IMR-90 (cell line): Measurements from ENCODE around the gene CLPTM1L. TPM values are rescaled to one million over a fixed set of nuclear protein-coding genes. Genes with fewer than 3 reads are reported as not detected.

Experiments used
- ATAC-seq: fragments of 200-7000 bp; cut with Tn5 transposase; 2 replicates; pipeline ENCODE4 v1.9.1; 2020; ENCODE audit warnings: low read depth, mild to moderate bottlenecking, moderate library complexity
- BruUV-seq: library from RNA; stranded (reverse); fragments of 400-500 nt; replicated peaks from 2 replicates; lab custom pipeline; 2021; lab: Mats Ljungman, UMichigan
- CTCF ChIA-PET: fragments of 300-600 bp; formaldehyde crosslinking; extraction: SDS; loops from one replicate; lab custom pipeline; 2021; ENCODE audit warnings: antibody characterized with exemption; lab: Yijun Ruan, JAX
- POLR2A ChIA-PET: fragments of 300-600 bp; sonication (Branson Sonifier 250); formaldehyde crosslinking; loops from one replicate; lab custom pipeline; 2022; ENCODE audit warnings: antibody characterized with exemption; ENCODE audit not compliant: unreplicated experiment; lab: Charles Lee
- DNase-seq: peaks from one replicate; pipeline ENCODE4 v3.0.0; 2013
- H2AFZ ChIP-seq: replicated peaks from 2 replicates; pipeline ENCODE3; 2013; ENCODE audit warnings: low read length, mild to moderate bottlenecking; ENCODE audit not compliant: poor library complexity
- H2AK5ac ChIP-seq: 2 replicates; pipeline ENCODE4 v1.6.1; 2013; ENCODE audit warnings: low read depth, low read length, inconsistent platforms
- H2AK9ac ChIP-seq: replicated peaks from 2 replicates; pipeline ENCODE3; 2013; ENCODE audit warnings: mild to moderate bottlenecking, low read depth, low read length, moderate library complexity; ENCODE audit not compliant: poor library complexity
- H2BK120ac ChIP-seq: 2 replicates; pipeline ENCODE4 v1.6.1; 2013; ENCODE audit warnings: low read depth, low read length, inconsistent platforms
- H2BK15ac ChIP-seq: 3 replicates; pipeline ENCODE4 v1.6.1; 2013; ENCODE audit warnings: low read depth, low read length, inconsistent platforms
- H2BK20ac ChIP-seq: 2 replicates; pipeline ENCODE4 v1.6.1; 2013; ENCODE audit warnings: low read depth, mild to moderate bottlenecking, inconsistent platforms, low read length, moderate library complexity
- H2BK5ac ChIP-seq: 2 replicates; pipeline ENCODE4 v1.6.1; 2013; ENCODE audit warnings: mild to moderate bottlenecking, low read depth, low read length, inconsistent platforms; ENCODE audit not compliant: poor library complexity, severe bottlenecking
- H3K14ac ChIP-seq: replicated peaks from 2 replicates; pipeline ENCODE4 v1.6.1; 2013; ENCODE audit warnings: low read depth, low read length, inconsistent platforms
- H3K18ac ChIP-seq: 2 replicates; pipeline ENCODE4 v1.6.1; 2013; ENCODE audit warnings: low read depth, low read length, control low read depth
- H3K23ac ChIP-seq: 2 replicates; pipeline ENCODE4 v1.6.1; 2013; ENCODE audit warnings: low read depth, low read length, inconsistent platforms
- H3K27ac ChIP-seq: 2 replicates; pipeline ENCODE4 v1.5.1; 2013; ENCODE audit warnings: mild to moderate bottlenecking, control low read depth, low read length; ENCODE audit not compliant: insufficient read depth
- H3K27me3 ChIP-seq: 2 replicates; pipeline ENCODE4 v1.6.1; 2013; ENCODE audit warnings: low read length; ENCODE audit not compliant: control insufficient read depth, insufficient read depth
- H3K36me3 ChIP-seq: 2 replicates; pipeline ENCODE4 v1.6.1; 2013; ENCODE audit warnings: low read length, mixed read lengths; ENCODE audit not compliant: control insufficient read depth, insufficient read depth
- H3K4ac ChIP-seq: 2 replicates; pipeline ENCODE4 v1.6.1; 2013; ENCODE audit warnings: low read depth, low read length, inconsistent platforms
- H3K4me1 ChIP-seq: 2 replicates; pipeline ENCODE4 v1.6.1; 2013; ENCODE audit warnings: low read length, mixed read lengths; ENCODE audit not compliant: control insufficient read depth, insufficient read depth
- H3K4me2 ChIP-seq: 2 replicates; pipeline ENCODE4 v1.6.1; 2013; ENCODE audit warnings: low read depth, mild to moderate bottlenecking, control low read depth, low read length, moderate library complexity
- H3K4me3 ChIP-seq: 2 replicates; pipeline ENCODE4 v1.5.1; 2013; ENCODE audit warnings: low read depth, mild to moderate bottlenecking, control low read depth, low read length, moderate library complexity; ENCODE audit not compliant: insufficient read depth
- H3K56ac ChIP-seq: 2 replicates; pipeline ENCODE4 v1.6.1; 2013; ENCODE audit warnings: low read length, inconsistent platforms; ENCODE audit not compliant: insufficient read depth; ENCODE audit errors: extremely low read depth
- H3K79me1 ChIP-seq, 2 experiments: 2 replicates each; pipeline ENCODE4 v1.6.1; 2013; ENCODE audit warnings: low read length in 2 of 2, inconsistent platforms in 1 of 2, low read depth in 1 of 2
- H3K9ac ChIP-seq: 2 replicates; pipeline ENCODE4 v1.6.1; 2013; ENCODE audit warnings: low read depth, low read length, control low read depth
- H3K9me1 ChIP-seq: 2 replicates; pipeline ENCODE4 v1.6.1; 2013; ENCODE audit warnings: low read length, inconsistent platforms; ENCODE audit not compliant: insufficient read depth
- H3K9me3 ChIP-seq: 2 replicates; pipeline ENCODE4 v1.6.1; 2013; ENCODE audit warnings: low read length; ENCODE audit not compliant: control insufficient read depth, insufficient read depth
- H4K20me1 ChIP-seq: 2 replicates; pipeline ENCODE4 v1.6.1; 2013; ENCODE audit warnings: low read length, inconsistent platforms; ENCODE audit not compliant: insufficient read depth
- H4K5ac ChIP-seq: 2 replicates; pipeline ENCODE4 v1.6.1; 2013; ENCODE audit warnings: mild to moderate bottlenecking, low read depth, low read length, control low read depth
- H4K8ac ChIP-seq, 2 experiments: 2 replicates each; pipeline ENCODE4 v1.6.1; 2013; ENCODE audit warnings: low read depth in 2 of 2, low read length in 2 of 2, control low read depth in 1 of 2, inconsistent platforms in 1 of 2
- H4K91ac ChIP-seq: 2 replicates; pipeline ENCODE4 v1.6.1; 2013; ENCODE audit warnings: low read depth, low read length, inconsistent platforms; ENCODE audit not compliant: insufficient read depth
- CHD1 ChIP-seq: IDR thresholded peaks from 2 replicates; pipeline ENCODE4 v1.6.1; 2012; ENCODE audit warnings: low read depth, low read length, improper control_type of control experiment
- MAZ ChIP-seq: IDR thresholded peaks from 2 replicates; pipeline ENCODE4 v1.6.1; 2012; ENCODE audit warnings: low read depth, mild to moderate bottlenecking, low read length, improper control_type of control experiment, moderate library complexity, borderline replicate concordance
- MXI1 ChIP-seq: IDR thresholded peaks from 2 replicates; pipeline ENCODE4 v1.6.1; 2012; ENCODE audit warnings: low read depth, mild to moderate bottlenecking, low read length, moderate library complexity, borderline replicate concordance
- RCOR1 ChIP-seq: IDR thresholded peaks from 2 replicates; pipeline ENCODE4 v1.6.1; 2012; ENCODE audit warnings: mild to moderate bottlenecking, low read length, improper control_type of control experiment; ENCODE audit not compliant: insufficient replicate concordance
- SMC3 ChIP-seq: fragments of 150-350 bp; IDR thresholded peaks from 2 replicates; pipeline ENCODE4 v1.6.1; 2016; ENCODE audit warnings: low read depth, mild to moderate bottlenecking, antibody characterized with exemption, low read length, moderate library complexity
- WGBS, 2 experiments: methylation state at CpG; one replicate each; pipeline versions ENCODE4 v1.1.5 to v1.1.7; 2013; ENCODE audit warnings: missing lambda C conversion rate in 2 of 2; ENCODE audit not compliant: insufficient read length in 1 of 2; ENCODE audit errors: extremely low coverage in 2 of 2; 5-methylcytosine and 5-hydroxymethylcytosine counted together
- dilution Hi-C: fragments of 300-500 bp; cut with HindIII; formaldehyde crosslinking; loops from one replicate; pipeline ENCODE4 v1.14.3; 2018; ENCODE audit warnings: low sequenced_read_pairs; ENCODE audit not compliant: unreplicated experiment
- in situ Hi-C: fragments of 300-500 bp; cut with MboI; formaldehyde crosslinking; loops from 3 replicates; pipeline ENCODE4 v1.14.3; 2019; ENCODE audit warnings: low sequenced_read_pairs, inconsistent platforms, mixed read lengths
- intact Hi-C: fragments of 100-400 bp; cut with micrococcal nuclease; formaldehyde crosslinking; loops from 2 replicates; pipeline ENCODE4 v1.10.0; 2022
- polyA plus RNA-seq, 3 experiments: library from polyadenylated mRNA; depleted of rRNA; stranded (reverse); fragments of >200 nt; gene quantifications; 2 replicates each; pipeline ENCODE4 v1.2.3, GENCODE V29; 2012; ENCODE audit warnings: low replicate concordance in 1 of 3
- total RNA-seq: library from RNA; depleted of rRNA; stranded (reverse); fragments of >200 nt; gene quantifications from 2 replicates; pipeline ENCODE4 v1.2.3, GENCODE V29; 2012
- TF ChIP-seq, protein P1 (sequence below): fragments of 150-350 bp; IDR thresholded peaks from 2 replicates; pipeline ENCODE4 v1.6.1; 2017; ENCODE audit warnings: mild to moderate bottlenecking, antibody characterized with exemption, low read length, low read depth

The CLPTM1L gene
- total and polyA plus RNA-seq, 2 of the 4 experiments (the other 2 are of a cell fraction), result 114 to 137 TPM

DNA sequence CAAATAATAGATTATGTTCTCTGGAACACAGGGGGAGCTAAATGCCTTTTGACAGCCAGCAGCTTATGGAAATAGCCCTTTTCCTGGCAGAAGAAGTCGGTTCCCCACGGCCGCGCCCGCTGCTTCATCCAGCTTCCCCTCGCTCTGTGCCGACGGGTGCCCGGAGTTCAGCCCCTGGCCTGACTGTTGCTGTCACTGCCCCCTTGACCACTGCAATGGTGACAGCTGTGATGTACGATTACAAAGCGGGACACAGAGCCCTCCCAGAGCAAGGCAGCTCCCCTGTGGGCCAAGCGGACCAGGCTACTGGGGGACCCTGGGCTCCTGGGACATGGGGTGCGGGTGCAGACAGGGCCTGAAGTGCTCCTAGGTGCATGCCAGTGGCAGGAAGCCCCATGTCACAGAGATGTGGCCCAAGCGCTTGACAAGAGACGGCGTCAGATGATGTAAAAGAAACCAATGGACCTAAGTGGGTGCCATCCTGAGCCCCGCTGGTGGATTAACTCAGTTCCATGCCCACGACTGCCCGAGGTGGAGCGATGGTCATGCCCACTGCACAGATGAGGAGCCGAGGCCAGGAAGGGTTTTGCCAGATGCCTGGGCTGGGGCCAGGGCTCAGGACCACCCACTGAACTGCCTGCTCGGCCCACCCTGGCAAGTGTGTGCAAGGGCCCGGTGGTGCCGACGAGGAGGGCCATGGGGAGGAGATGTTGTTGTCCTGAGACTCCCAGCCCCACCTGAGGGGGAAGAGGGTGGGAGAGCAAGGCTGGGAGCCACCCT lies 13.2 kb upstream of the CLPTM1L start:
- Histone ChIP-seq H4K5ac (no peak overlapping the region), H2BK5ac (no peak overlapping the region), H3K9me3 (no peaks in the 10 kb centered on the region), H4K8ac (no peak overlapping the region), H2BK120ac (no peak overlapping the region), H4K20me1 (no peaks in the 10 kb centered on the region), H3K36me3 (no peaks in the 10 kb centered on the region), H2AFZ (no peak overlapping the region), H2AK9ac (no peak overlapping the region), H3K23ac (no peak overlapping the region), H3K27ac (no peak overlapping the region), H2BK15ac (no peak overlapping the region), H3K27me3 (peaks cover 45% of the 10 kb centered on the region), H3K4ac (no peak overlapping the region), H2AK5ac (no peak overlapping the region), H3K18ac (no peak overlapping the region), H3K56ac (no peak overlapping the region), H3K4me2 (no peak overlapping the region), H4K91ac (no peak overlapping the region), H3K9ac (no peak overlapping the region), H3K9me1 (no peaks in the 10 kb centered on the region), H3K4me1 (no peaks in the 10 kb centered on the region), H3K14ac (no peak overlapping the region), H3K79me1 (no peaks in the 10 kb centered on the region), H3K4me3 (no peak overlapping the region), H2BK20ac (no peak overlapping the region)
- WGBS, 2 experiments, result 69% methylated on average over 14 of the region's 25 CpGs; no CpG with 5 or more reads in 1 of the 2 experiments
- intact Hi-C loops (no loop called here), dilution Hi-C loops (no loop called here), in situ Hi-C loops (loop anchor here (25.0 kb wide), 1 partner anchor 279 kb away; no protein-coding TSS in a partner anchor)
- TF ChIP-seq, protein P1, sequence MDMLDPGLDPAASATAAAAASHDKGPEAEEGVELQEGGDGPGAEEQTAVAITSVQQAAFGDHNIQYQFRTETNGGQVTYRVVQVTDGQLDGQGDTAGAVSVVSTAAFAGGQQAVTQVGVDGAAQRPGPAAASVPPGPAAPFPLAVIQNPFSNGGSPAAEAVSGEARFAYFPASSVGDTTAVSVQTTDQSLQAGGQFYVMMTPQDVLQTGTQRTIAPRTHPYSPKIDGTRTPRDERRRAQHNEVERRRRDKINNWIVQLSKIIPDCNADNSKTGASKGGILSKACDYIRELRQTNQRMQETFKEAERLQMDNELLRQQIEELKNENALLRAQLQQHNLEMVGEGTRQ, result no peak
- TF ChIP-seq MAZ (no peak), MXI1 (no peak), SMC3 (no peak), CHD1 (no peak), RCOR1 (no peak)
- DNase-seq, result no peak
- no TSS peak for BruUV-seq
- CTCF ChIA-PET, result interaction anchor here (1.5 kb wide), 1 partner anchor 287 kb away, joined by 4 read pairs; no protein-coding TSS in a partner anchor
- ATAC-seq, result no peak
- POLR2A ChIA-PET, result no interaction called here
